ENCODE measurements around the gene RYR1. TPM values are rescaled to one million over a fixed set of nuclear protein-coding genes. Genes with fewer than 3 reads are reported as not detected.

RYR1 gene
- total RNA-seq, 2 donors from 2014 or later = 0.84 to 3.3 TPM

DNA sequence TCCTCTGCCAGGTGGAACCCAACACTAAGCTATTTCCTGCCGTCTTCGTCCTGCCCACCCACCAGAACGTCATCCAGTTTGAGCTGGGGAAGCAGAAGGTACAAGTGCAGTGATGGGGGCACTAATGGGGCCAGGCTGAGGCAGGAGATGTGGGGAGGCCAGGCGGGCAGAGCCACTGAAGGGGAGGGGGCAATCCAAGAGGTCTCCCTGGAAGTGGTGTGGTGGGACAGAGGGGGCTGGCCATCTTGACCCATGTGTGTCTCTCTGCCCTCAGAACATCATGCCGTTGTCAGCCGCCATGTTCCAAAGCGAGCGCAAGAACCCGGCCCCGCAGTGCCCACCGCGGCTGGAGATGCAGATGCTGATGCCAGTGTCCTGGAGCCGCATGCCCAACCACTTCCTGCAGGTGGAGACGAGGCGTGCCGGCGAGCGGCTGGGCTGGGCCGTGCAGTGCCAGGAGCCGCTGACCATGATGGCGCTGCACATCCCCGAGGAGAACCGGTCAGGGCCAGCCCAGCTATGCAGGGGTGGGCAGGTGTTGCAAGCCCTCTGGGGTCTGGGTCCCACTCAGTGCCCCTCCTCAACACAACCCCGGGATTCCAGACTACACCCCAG lies 49.6 kb downstream of the RYR1 start:
- no peak for DNase-seq
- no peaks in the 10 kb centered on the region for H3K4me1 ChIP-seq (ENCODE audit: control insufficient read depth, insufficient read depth, low read length)
- 92 to 94% methylated on average over 12 to 24 of the region's 24 CpGs for WGBS, 2 experiments (ENCODE audit: insufficient coverage in 1 of 2, insufficient read length in 1 of 2)
- H3K4me3 Mint-ChIP-seq = no peak overlapping the region
- no peaks in the 10 kb centered on the region for H3K9me3 ChIP-seq (ENCODE audit: control insufficient read depth, low read length)
- no peaks in the 10 kb centered on the region for H3K36me3 ChIP-seq (ENCODE audit: control insufficient read depth, insufficient read depth, low read length)
- H3K36me3 Mint-ChIP-seq (ENCODE audit: low read depth) = no peaks in the 10 kb centered on the region
- H3K4me3 ChIP-seq (ENCODE audit: low read length) = no peak overlapping the region
- H3K9me3 Mint-ChIP-seq = no peaks in the 10 kb centered on the region
- H3K27me3 Mint-ChIP-seq (ENCODE audit: insufficient read depth) = no peaks in the 10 kb centered on the region
- H3K27ac ChIP-seq (ENCODE audit: low read depth, low read length) = no peak overlapping the region
- TF ChIP-seq, protein P1, sequence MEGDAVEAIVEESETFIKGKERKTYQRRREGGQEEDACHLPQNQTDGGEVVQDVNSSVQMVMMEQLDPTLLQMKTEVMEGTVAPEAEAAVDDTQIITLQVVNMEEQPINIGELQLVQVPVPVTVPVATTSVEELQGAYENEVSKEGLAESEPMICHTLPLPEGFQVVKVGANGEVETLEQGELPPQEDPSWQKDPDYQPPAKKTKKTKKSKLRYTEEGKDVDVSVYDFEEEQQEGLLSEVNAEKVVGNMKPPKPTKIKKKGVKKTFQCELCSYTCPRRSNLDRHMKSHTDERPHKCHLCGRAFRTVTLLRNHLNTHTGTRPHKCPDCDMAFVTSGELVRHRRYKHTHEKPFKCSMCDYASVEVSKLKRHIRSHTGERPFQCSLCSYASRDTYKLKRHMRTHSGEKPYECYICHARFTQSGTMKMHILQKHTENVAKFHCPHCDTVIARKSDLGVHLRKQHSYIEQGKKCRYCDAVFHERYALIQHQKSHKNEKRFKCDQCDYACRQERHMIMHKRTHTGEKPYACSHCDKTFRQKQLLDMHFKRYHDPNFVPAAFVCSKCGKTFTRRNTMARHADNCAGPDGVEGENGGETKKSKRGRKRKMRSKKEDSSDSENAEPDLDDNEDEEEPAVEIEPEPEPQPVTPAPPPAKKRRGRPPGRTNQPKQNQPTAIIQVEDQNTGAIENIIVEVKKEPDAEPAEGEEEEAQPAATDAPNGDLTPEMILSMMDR (conservative IDR thresholded peaks at IDR 0.05) = no peak
- H3K9ac ChIP-seq (ENCODE audit: extremely low read depth, low read length, poor library complexity, severe bottlenecking) = no peak overlapping the region
- H3K27me3 ChIP-seq (ENCODE audit: control insufficient read depth, insufficient read depth, low read length, poor library complexity, severe bottlenecking) = no peaks in the 10 kb centered on the region
- H3K27ac Mint-ChIP-seq = no peak overlapping the region
- no peaks in the 10 kb centered on the region for H3K4me1 Mint-ChIP-seq

DNA sequence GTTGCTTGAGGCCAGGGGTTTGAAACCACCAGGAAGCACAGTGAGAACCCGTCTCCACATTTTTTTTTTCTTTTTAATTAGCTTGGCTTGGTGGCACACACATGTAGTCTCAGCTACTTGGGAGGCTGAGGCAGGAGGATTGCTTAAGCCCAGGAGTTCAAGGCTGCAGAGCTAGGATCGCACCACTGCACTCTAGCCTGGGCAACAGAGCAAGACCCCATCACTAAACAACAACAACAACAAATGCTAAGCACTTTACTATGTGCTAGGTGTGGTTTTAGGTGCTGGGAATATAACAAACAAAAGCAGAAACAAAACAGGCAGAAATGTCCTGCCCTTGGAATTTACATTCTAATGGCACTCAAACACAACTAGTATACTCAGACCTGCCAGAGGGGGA lies 51.3 kb downstream of the RYR1 start:
- Mint-ChIP-seq H3K9me3 (no peaks in the 10 kb centered on the region), H3K4me1 (no peaks in the 10 kb centered on the region), H3K27ac (no peak overlapping the region), H3K4me3 (no peak overlapping the region), H3K36me3 (ENCODE audit: low read depth) (no peaks in the 10 kb centered on the region), H3K27me3 (ENCODE audit: insufficient read depth) (no peaks in the 10 kb centered on the region)
- no peak overlapping the region for H3K27ac ChIP-seq (ENCODE audit: low read depth, low read length)
- H3K4me3 ChIP-seq (ENCODE audit: low read length) = no peak overlapping the region
- H3K9me3 ChIP-seq (ENCODE audit: control insufficient read depth, low read length) = no peaks in the 10 kb centered on the region
- 60 to 96% methylated on average over 1 to 2 of the region's 2 CpGs for WGBS, 2 experiments (ENCODE audit: insufficient coverage in 1 of 2, insufficient read length in 1 of 2)
- H3K36me3 ChIP-seq (ENCODE audit: control insufficient read depth, insufficient read depth, low read length) = no peaks in the 10 kb centered on the region
- no peak overlapping the region for H3K9ac ChIP-seq (ENCODE audit: extremely low read depth, low read length, poor library complexity, severe bottlenecking)
- H3K27me3 ChIP-seq (ENCODE audit: control insufficient read depth, insufficient read depth, low read length, poor library complexity, severe bottlenecking) = no peaks in the 10 kb centered on the region
- TF ChIP-seq, protein P1 (conservative IDR thresholded peaks at IDR 0.05) = no peak
- no peak for DNase-seq
- no peaks in the 10 kb centered on the region for H3K4me1 ChIP-seq (ENCODE audit: control insufficient read depth, insufficient read depth, low read length)

DNA sequence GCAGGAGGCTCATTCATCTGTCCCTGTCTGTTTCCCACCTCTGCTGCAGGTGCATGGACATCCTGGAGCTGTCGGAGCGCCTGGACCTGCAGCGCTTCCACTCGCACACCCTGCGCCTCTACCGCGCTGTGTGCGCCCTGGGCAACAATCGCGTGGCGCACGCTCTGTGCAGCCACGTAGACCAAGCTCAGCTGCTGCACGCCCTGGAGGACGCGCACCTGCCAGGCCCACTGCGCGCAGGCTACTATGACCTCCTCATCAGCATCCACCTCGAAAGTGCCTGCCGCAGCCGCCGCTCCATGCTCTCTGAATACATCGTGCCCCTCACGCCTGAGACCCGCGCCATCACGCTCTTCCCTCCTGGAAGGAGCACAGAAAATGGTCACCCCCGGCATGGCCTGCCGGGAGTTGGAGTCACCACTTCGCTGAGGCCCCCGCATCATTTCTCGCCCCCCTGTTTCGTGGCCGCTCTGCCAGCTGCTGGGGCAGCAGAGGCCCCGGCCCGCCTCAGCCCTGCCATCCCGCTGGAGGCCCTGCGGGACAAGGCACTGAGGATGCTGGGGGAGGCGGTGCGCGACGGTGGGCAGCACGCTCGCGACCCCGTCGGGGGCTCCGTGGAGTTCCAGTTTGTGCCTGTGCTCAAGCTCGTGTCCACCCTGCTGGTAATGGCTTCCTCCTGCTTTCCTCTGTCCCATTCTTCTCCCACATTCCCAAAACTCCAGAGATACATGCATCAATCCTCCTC lies 52.2 kb downstream of the RYR1 start:
- no peak for DNase-seq
- Histone ChIP-seq H3K36me3 (ENCODE audit: control insufficient read depth, insufficient read depth, low read length) (no peaks in the 10 kb centered on the region), H3K4me1 (ENCODE audit: control insufficient read depth, insufficient read depth, low read length) (no peaks in the 10 kb centered on the region), H3K27me3 (ENCODE audit: control insufficient read depth, insufficient read depth, low read length, poor library complexity, severe bottlenecking) (no peaks in the 10 kb centered on the region), H3K9ac (ENCODE audit: extremely low read depth, low read length, poor library complexity, severe bottlenecking) (no peak overlapping the region), H3K4me3 (ENCODE audit: low read length) (no peak overlapping the region), H3K27ac (ENCODE audit: low read depth, low read length) (no peak overlapping the region), H3K9me3 (ENCODE audit: control insufficient read depth, low read length) (no peaks in the 10 kb centered on the region)
- no peak overlapping the region for H3K27ac Mint-ChIP-seq
- 94 to 95% methylated on average over 37 to 49 of the region's 49 CpGs for WGBS, 2 experiments (ENCODE audit: insufficient coverage in 1 of 2, insufficient read length in 1 of 2)
- H3K9me3 Mint-ChIP-seq = no peaks in the 10 kb centered on the region
- H3K36me3 Mint-ChIP-seq (ENCODE audit: low read depth) = no peaks in the 10 kb centered on the region
- no peaks in the 10 kb centered on the region for H3K4me1 Mint-ChIP-seq
- H3K4me3 Mint-ChIP-seq = no peak overlapping the region
- TF ChIP-seq, protein P1 (conservative IDR thresholded peaks at IDR 0.05) = no peak
- H3K27me3 Mint-ChIP-seq (ENCODE audit: insufficient read depth) = no peaks in the 10 kb centered on the region
